Superior temporal gyrus (tissue), 1 donor: ENCODE results near the gene OR6B3.

Source experiments
- DNase-seq: peaks from one replicate; pipeline ENCODE4 v3.0.0-alpha.2; 2016; ENCODE audit errors: extremely low spot score

OR6B3 gene

GRCh38 chr2:240053173-240054155 is at the start of gene OR6B3:
Gene OR6B3 (minus strand): TSS chr2:240053521.
- DNase-seq: no peak

GRCh38 chr2:240098349-240098748 is 45.0 kb upstream of the OR6B3 start:
- DNase-seq: no peak

GRCh38 chr2:240095556-240096523 is 42.5 kb upstream of the OR6B3 start:
- no peak for DNase-seq

- DNase-seq: no peak
Measured at GRCh38 chr2:240089306-240089705, 36.0 kb upstream of the OR6B3 start.

GRCh38 chr2:240086563-240086962 is 33.2 kb upstream of the OR6B3 start:
- no peak for DNase-seq

- no peak for DNase-seq
Measured at GRCh38 chr2:240078631-240079030, 25.3 kb upstream of the OR6B3 start.

- DNase-seq: no peak
Measured at GRCh38 chr2:240077442-240077841, 24.1 kb upstream of the OR6B3 start.

GRCh38 chr2:240074545-240074944 is 21.2 kb upstream of the OR6B3 start:
- no peak for DNase-seq

- DNase-seq: no peak
Measured at GRCh38 chr2:240070907-240071306, 17.6 kb upstream of the OR6B3 start.

GRCh38 chr2:240069829-240070228 is 16.5 kb upstream of the OR6B3 start:
- DNase-seq: no peak

- no peak for DNase-seq
Measured at GRCh38 chr2:240068193-240068592, 14.9 kb upstream of the OR6B3 start.

GRCh38 chr2:240066489-240066888 is 13.2 kb upstream of the OR6B3 start:
- no peak for DNase-seq

- no peak for DNase-seq
Measured at GRCh38 chr2:240064898-240065297, 11.6 kb upstream of the OR6B3 start.

GRCh38 chr2:240060977-240061591 is 7.8 kb upstream of the OR6B3 start:
- peak; percentile 90 for DNase-seq

GRCh38 chr2:240056678-240057077 is 3.4 kb upstream of the OR6B3 start:
- DNase-seq: no peak

GRCh38 chr2:240055177-240055917 is 2.0 kb upstream of the OR6B3 start:
- no peak for DNase-seq

- peak; percentile 48 for DNase-seq
Measured at GRCh38 chr2:240052524-240052923, 797 bp downstream of the OR6B3 start.

GRCh38 chr2:240051697-240052096 is 1.6 kb downstream of the OR6B3 start:
- peak; percentile 90 for DNase-seq

GRCh38 chr2:240050278-240050677 is 3.0 kb downstream of the OR6B3 start:
- no peak for DNase-seq

GRCh38 chr2:240048237-240048636 is 5.1 kb downstream of the OR6B3 start:
- no peak for DNase-seq

- no peak for DNase-seq
Measured at GRCh38 chr2:240045098-240045497, 8.2 kb downstream of the OR6B3 start.
